ENCODE measurements around the gene WNT4. TPM values are rescaled to one million over a fixed set of nuclear protein-coding genes. Genes with fewer than 3 reads are reported as not detected.

The WNT4 gene
- total and polyA plus RNA-seq, 7 donors: 0.14 to 1.2 (median 0.36) TPM

DNA sequence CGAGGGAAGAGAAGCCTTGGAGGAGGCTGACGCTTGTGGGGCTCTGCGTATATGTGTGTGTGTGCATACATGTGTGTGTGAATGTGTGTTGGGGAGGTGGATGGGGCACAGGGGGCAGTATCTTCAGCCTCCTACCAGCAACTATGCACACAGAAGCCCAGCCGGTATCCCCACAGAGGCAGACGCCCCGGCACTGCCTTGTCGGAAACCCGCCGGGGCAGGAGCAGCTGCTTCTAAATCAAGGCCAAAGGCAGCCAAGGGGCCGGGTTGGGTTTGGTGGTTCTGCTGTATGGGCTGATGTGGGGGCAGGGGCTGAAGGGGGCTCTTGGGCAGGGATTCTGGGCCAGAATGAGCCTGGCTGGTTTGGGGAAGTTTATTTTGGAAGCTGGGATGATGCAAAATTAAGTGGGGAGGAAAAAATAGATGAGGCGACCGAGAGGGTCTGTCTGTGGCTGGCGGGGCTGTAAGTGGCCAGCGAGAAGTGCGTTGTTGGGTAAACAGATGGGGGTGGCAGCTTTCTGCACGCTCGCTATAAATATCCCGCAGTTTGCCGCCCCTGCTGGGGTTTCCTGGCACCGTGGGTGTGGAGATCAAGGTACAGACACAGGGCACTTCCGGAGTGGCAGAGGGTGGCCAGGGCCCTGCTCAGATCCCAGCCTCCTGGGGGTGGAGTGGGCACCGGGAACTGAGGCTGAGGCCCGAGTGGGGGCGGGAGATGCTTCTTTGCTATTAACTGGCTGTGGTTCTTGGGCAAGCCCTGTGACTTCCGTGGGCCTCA, 11.0 kb upstream of the WNT4 start:
- Histone ChIP-seq H3K4me1 (no peaks in the 10 kb centered on the region), H3K27ac (no peak overlapping the region), H3K4me3 (no peak overlapping the region), H3K36me3 (no peaks in the 10 kb centered on the region), H3K9me3 (no peaks in the 10 kb centered on the region), H3K27me3 (no peaks in the 10 kb centered on the region)
- no peak for DNase-seq
- TF ChIP-seq POLR2A (IDR thresholded peaks at IDR 0.05) (no peak), CTCF (IDR thresholded peaks at IDR 0.05) (no peak), POLR2AphosphoS5 (IDR thresholded peaks at IDR 0.05) (no peak), EP300 (IDR thresholded peaks at IDR 0.05) (no peak)
- 51 to 66% methylated on average over 25 of the region's 25 CpGs for WGBS, 2 donors
- intact Hi-C loops (cut with DNase I): no loop called here

DNA sequence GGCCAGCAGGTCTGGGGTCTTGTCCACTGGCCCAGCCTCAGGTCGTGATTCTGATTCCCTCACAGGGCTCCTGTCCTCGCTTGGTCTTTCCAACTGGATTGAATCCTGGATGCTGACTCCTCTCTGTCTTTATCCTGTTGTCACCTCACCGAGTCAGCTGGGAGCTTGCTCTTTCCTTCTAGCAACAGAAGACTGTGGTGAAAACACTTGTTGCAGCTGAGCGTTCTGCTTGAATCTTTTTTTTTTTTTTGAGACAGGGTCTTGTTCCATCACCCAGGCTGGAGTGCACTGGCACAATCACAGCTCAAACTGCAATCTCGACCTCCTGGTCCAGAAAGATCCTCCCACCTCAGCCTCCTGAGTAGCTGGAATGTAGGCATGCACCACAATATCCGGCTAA, 8.0 kb upstream of the WNT4 start:
- no peak for TF ChIP-seq POLR2AphosphoS5 (IDR thresholded peaks at IDR 0.05)
- no peak for TF ChIP-seq POLR2A (IDR thresholded peaks at IDR 0.05)
- no peak for TF ChIP-seq CTCF (IDR thresholded peaks at IDR 0.05)
- no peak for TF ChIP-seq EP300 (IDR thresholded peaks at IDR 0.05)
- intact Hi-C loops (cut with DNase I): no loop called here
- no peaks in the 10 kb centered on the region for H3K9me3 ChIP-seq

GRCh38 chr1:22142315-22143064, 407 bp downstream of the WNT4 start:
- no peaks in the 10 kb centered on the region for H3K36me3 ChIP-seq
- TF ChIP-seq POLR2A (IDR thresholded peaks at IDR 0.05): no peak
- no peak for TF ChIP-seq POLR2AphosphoS5 (IDR thresholded peaks at IDR 0.05)
- DNase-seq: no peak
- H3K4me1 ChIP-seq: peaks cover 0 to 17% (median 17%) of the 10 kb centered on the region in 4 donors
- H3K27me3 ChIP-seq: peaks cover 0 to 37% (median 11%) of the 10 kb centered on the region in 3 donors
- intact Hi-C loops (cut with DNase I): no loop called here
- H3K9me3 ChIP-seq: no peaks in the 10 kb centered on the region
- H3K27ac ChIP-seq: no peak overlapping the region
- peak overlapping the region; percentile 15 to 58 (median 50) for H3K4me3 ChIP-seq
- 1% methylated on average over 102 of the region's 102 CpGs for WGBS, 2 donors

More for the DNA sequence above, 8.0 kb upstream of the WNT4 start:
- H3K27ac ChIP-seq: no peak overlapping the region
- H3K4me3 ChIP-seq: no peak overlapping the region
- DNase-seq: no peak
- H3K27me3 ChIP-seq: no peaks in the 10 kb centered on the region
- no peaks in the 10 kb centered on the region for H3K4me1 ChIP-seq
- 77 to 82% methylated on average over 6 of the region's 6 CpGs for WGBS, 2 donors
- H3K36me3 ChIP-seq: no peaks in the 10 kb centered on the region

DNA sequence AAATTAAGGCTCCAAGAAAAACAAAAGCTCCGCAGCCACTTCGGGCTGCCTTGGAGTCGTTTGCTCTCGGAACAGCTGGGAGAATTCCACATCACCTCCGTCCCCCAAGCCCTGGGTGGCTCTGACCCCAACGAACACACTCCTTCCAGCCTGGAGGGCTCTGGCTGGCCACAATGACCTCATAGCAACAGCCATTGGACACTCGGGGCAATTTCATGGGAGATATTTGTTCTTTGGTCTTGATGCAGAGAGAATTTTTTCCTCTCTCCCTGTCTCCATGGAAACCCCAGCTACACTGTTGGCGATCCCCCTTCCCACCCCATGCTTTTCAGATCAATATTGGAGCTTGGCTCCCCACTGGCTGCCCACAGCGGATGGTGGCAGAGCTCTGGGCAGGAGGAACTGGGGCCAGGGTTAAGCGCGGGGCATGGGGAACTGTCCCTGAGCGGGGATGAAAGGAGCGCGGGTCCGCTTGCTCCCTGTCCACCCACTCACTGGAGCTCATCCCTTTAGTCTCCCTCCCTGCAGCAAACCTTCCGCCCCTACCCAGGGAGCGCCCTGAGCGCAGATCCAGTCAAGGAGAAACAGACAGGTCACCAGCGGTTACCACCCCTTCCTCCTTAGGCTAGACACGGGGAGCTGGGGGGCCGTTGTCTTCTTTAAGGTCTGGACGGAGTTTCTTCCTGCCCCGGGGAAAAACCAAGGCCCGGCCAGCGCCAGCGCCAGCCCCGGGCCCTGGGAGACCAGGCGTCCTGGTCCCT, 1.2 kb downstream of the WNT4 start:
- no peak overlapping the region for H3K27ac ChIP-seq
- H3K9me3 ChIP-seq: no peaks in the 10 kb centered on the region
- peaks cover 0 to 37% (median 11%) of the 10 kb centered on the region in 3 donors for H3K27me3 ChIP-seq
- H3K4me3 ChIP-seq: peak overlapping the region; percentile 15 to 58 (median 50)
- H3K36me3 ChIP-seq: no peaks in the 10 kb centered on the region
- peaks cover 0 to 22% (median 17%) of the 10 kb centered on the region in 4 donors for H3K4me1 ChIP-seq
- TF ChIP-seq CTCF (IDR thresholded peaks at IDR 0.05) (no peak), EP300 (IDR thresholded peaks at IDR 0.05) (no peak), POLR2A (IDR thresholded peaks at IDR 0.05) (no peak), POLR2AphosphoS5 (IDR thresholded peaks at IDR 0.05) (no peak)
- intact Hi-C loops (cut with DNase I): no loop called here
- no peak for DNase-seq
- WGBS, 2 donors: 8 to 11% methylated on average over 28 of the region's 28 CpGs
